ENCODE results near the gene CASZ1. TPM values are rescaled to one million over a fixed set of nuclear protein-coding genes. Genes with fewer than 3 reads are reported as not detected.

The CASZ1 gene
- total RNA-seq, 1 experiment from 2014 or later = 27.8 TPM

DNA sequence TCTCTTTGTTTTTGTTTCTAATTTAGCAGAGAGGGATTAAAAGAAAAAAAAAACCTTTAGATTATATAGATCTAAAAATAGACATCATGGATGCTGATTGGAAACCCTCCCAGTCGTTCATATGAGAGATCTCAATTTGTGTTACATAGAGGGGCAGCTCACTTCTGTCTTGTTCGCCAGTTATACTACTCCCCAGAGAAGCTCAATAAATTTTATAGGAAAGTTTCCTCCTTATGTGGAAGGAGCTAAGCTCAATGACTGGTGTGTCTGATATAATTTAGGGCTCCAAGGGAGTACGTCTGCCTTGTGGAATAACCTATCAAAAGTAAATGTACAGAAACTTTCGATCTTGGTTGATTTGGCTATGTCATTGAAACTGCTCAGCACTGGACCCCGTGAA, 204.1 kb downstream of the CASZ1 start:
- Histone ChIP-seq H3K27ac (ENCODE audit: low read length) (no peak overlapping the region), H3K36me3 (ENCODE audit: control insufficient read depth, insufficient read depth, low read length) (no peaks in the 10 kb centered on the region), H3K4me1 (ENCODE audit: control insufficient read depth, insufficient read depth, low read length) (peaks cover 3% of the 10 kb centered on the region; the same call in 1 of the 2 replicates), H3K9me3 (ENCODE audit: control insufficient read depth, insufficient read depth, low read depth, low read length) (no peaks in the 10 kb centered on the region), H3K4me3 (ENCODE audit: low read depth in 2 of 2, low read length in 2 of 2) (no peak overlapping the region), H3K27me3 (ENCODE audit: control insufficient read depth, insufficient read depth, low read length) (no peaks in the 10 kb centered on the region)
- intact Hi-C loops (cut with micrococcal nuclease; ENCODE audit: unreplicated experiment) = no loop called here
- BruUV-seq (replicated peaks) = no TSS peak
- in situ Hi-C loops (cut with HindIII; ENCODE audit: low pct_unique_long_range_greater_than_20kb, low sequenced_read_pairs) = no loop called here
- TF ChIP-seq SIN3A (IDR thresholded peaks at IDR 0.05; ENCODE audit: borderline replicate concordance, insufficient read depth, low read depth, low read length) = no peak
- TF ChIP-seq, protein P1, sequence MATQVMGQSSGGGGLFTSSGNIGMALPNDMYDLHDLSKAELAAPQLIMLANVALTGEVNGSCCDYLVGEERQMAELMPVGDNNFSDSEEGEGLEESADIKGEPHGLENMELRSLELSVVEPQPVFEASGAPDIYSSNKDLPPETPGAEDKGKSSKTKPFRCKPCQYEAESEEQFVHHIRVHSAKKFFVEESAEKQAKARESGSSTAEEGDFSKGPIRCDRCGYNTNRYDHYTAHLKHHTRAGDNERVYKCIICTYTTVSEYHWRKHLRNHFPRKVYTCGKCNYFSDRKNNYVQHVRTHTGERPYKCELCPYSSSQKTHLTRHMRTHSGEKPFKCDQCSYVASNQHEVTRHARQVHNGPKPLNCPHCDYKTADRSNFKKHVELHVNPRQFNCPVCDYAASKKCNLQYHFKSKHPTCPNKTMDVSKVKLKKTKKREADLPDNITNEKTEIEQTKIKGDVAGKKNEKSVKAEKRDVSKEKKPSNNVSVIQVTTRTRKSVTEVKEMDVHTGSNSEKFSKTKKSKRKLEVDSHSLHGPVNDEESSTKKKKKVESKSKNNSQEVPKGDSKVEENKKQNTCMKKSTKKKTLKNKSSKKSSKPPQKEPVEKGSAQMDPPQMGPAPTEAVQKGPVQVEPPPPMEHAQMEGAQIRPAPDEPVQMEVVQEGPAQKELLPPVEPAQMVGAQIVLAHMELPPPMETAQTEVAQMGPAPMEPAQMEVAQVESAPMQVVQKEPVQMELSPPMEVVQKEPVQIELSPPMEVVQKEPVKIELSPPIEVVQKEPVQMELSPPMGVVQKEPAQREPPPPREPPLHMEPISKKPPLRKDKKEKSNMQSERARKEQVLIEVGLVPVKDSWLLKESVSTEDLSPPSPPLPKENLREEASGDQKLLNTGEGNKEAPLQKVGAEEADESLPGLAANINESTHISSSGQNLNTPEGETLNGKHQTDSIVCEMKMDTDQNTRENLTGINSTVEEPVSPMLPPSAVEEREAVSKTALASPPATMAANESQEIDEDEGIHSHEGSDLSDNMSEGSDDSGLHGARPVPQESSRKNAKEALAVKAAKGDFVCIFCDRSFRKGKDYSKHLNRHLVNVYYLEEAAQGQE (IDR thresholded peaks at IDR 0.05; ENCODE audit: insufficient read depth in 1 of 2, low read depth in 2 of 2, low read length in 1 of 2) = no peak
- no peak for TF ChIP-seq TCF7L2 (IDR thresholded peaks at IDR 0.05; ENCODE audit: low read depth, low read length)
- ChIA-PET CTCF (no interaction called here), POLR2A (no interaction called here)
- no peak for ATAC-seq
- no peak for DNase-seq (ENCODE audit: low read depth, low spot score)

DNA sequence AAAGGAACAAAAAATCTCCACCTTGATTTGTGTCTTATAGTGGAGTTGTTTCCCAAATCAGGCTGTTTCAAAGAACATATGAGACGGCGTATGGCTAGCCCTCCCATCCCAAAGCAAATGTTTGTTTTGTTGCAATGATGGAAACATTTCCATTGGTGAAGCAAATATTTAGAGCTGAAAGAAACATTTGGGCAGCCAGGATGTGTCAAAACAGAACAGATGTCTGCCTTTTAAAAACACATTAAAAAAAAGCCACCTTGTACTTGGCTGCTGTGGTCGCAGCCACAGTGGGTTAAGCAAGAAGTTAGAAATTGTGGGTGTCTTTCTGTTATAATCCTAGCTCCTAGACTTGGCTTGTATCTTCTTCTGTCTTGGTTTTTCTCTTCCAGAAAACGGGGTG, 205.4 kb downstream of the CASZ1 start:
- CTCF ChIA-PET = interaction anchor here (0.6 kb wide), 1 partner anchor 258 kb away, joined by 3 read pairs; no protein-coding TSS in a partner anchor
- H3K4me3 ChIP-seq (ENCODE audit: low read depth in 2 of 2, low read length in 2 of 2) = no peak overlapping the region
- no peak overlapping the region for H3K27ac ChIP-seq (ENCODE audit: low read length)
- H3K27me3 ChIP-seq (ENCODE audit: control insufficient read depth, insufficient read depth, low read length) = no peaks in the 10 kb centered on the region
- no peak for DNase-seq (ENCODE audit: low read depth, low spot score)
- peaks cover 3% of the 10 kb centered on the region; the same call in 1 of the 2 replicates for H3K4me1 ChIP-seq (ENCODE audit: control insufficient read depth, insufficient read depth, low read length)
- intact Hi-C loops (cut with micrococcal nuclease; ENCODE audit: unreplicated experiment) = no loop called here
- no TSS peak for BruUV-seq (replicated peaks)
- POLR2A ChIA-PET = no interaction called here
- no peaks in the 10 kb centered on the region for H3K36me3 ChIP-seq (ENCODE audit: control insufficient read depth, insufficient read depth, low read length)
- TF ChIP-seq, protein P2, sequence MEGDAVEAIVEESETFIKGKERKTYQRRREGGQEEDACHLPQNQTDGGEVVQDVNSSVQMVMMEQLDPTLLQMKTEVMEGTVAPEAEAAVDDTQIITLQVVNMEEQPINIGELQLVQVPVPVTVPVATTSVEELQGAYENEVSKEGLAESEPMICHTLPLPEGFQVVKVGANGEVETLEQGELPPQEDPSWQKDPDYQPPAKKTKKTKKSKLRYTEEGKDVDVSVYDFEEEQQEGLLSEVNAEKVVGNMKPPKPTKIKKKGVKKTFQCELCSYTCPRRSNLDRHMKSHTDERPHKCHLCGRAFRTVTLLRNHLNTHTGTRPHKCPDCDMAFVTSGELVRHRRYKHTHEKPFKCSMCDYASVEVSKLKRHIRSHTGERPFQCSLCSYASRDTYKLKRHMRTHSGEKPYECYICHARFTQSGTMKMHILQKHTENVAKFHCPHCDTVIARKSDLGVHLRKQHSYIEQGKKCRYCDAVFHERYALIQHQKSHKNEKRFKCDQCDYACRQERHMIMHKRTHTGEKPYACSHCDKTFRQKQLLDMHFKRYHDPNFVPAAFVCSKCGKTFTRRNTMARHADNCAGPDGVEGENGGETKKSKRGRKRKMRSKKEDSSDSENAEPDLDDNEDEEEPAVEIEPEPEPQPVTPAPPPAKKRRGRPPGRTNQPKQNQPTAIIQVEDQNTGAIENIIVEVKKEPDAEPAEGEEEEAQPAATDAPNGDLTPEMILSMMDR (IDR thresholded peaks at IDR 0.05) = no peak
- TF ChIP-seq, protein P1 (IDR thresholded peaks at IDR 0.05; ENCODE audit: insufficient read depth in 1 of 2, low read depth in 2 of 2, low read length in 1 of 2) = no peak
- no peak for TF ChIP-seq TCF7L2 (IDR thresholded peaks at IDR 0.05; ENCODE audit: low read depth, low read length)
- no peak for TF ChIP-seq SIN3A (IDR thresholded peaks at IDR 0.05; ENCODE audit: borderline replicate concordance, insufficient read depth, low read depth, low read length)
- TF ChIP-seq POLR2AphosphoS5 (IDR thresholded peaks at IDR 0.05; ENCODE audit: low read depth, low read length) = no peak
- H3K9me3 ChIP-seq (ENCODE audit: control insufficient read depth, insufficient read depth, low read depth, low read length) = no peaks in the 10 kb centered on the region
- in situ Hi-C loops (cut with HindIII; ENCODE audit: low pct_unique_long_range_greater_than_20kb, low sequenced_read_pairs) = no loop called here
- ATAC-seq = no peak

Measured in Panc1 (cell line).